D341Med (cell line): Measurements from ENCODE around the gene SH3PXD2A.
"Not testable (repeated sequence)": the region's sequence is repeated elsewhere in the genome, so short reads cannot be mapped to it uniquely, and the experiment has no call there.

Source experiments
- DNase-seq: peaks from one replicate; pipeline ENCODE4 v3.0.0; 2012; ENCODE audit warnings: low spot score

Gene SH3PXD2A

GRCh38 chr10:103832806-103833205, 22.6 kb downstream of the SH3PXD2A start:
- no peak for DNase-seq

- no peak for DNase-seq
Observed at GRCh38 chr10:103829838-103830465, 25.4 kb downstream of the SH3PXD2A start.

GRCh38 chr10:103829278-103829677, 26.1 kb downstream of the SH3PXD2A start:
- DNase-seq = no peak

GRCh38 chr10:103828587-103829197, 26.7 kb downstream of the SH3PXD2A start:
- DNase-seq = no peak

GRCh38 chr10:103828107-103828506, 27.3 kb downstream of the SH3PXD2A start:
- no peak for DNase-seq

- DNase-seq = no peak
Observed at GRCh38 chr10:103826885-103827284, 28.5 kb downstream of the SH3PXD2A start.

GRCh38 chr10:103824281-103824680, 31.1 kb downstream of the SH3PXD2A start:
- DNase-seq = no peak

- no peak for DNase-seq
Observed at GRCh38 chr10:103823706-103824272, 31.6 kb downstream of the SH3PXD2A start.

GRCh38 chr10:103822800-103823199, 32.6 kb downstream of the SH3PXD2A start:
- no peak for DNase-seq

- DNase-seq = no peak
Observed at GRCh38 chr10:103822107-103822716, 33.2 kb downstream of the SH3PXD2A start.

- no peak for DNase-seq
Observed at GRCh38 chr10:103820101-103821062, 35.0 kb downstream of the SH3PXD2A start.

- DNase-seq = no peak
Observed at GRCh38 chr10:103819493-103819892, 35.9 kb downstream of the SH3PXD2A start.

GRCh38 chr10:103818765-103819374, 36.5 kb downstream of the SH3PXD2A start:
- DNase-seq = no peak

- no peak for DNase-seq
Observed at GRCh38 chr10:103818105-103818504, 37.3 kb downstream of the SH3PXD2A start.

- no peak for DNase-seq
Observed at GRCh38 chr10:103816431-103816830, 38.9 kb downstream of the SH3PXD2A start.

GRCh38 chr10:103814626-103815370, 40.6 kb downstream of the SH3PXD2A start:
- no peak for DNase-seq

- no peak for DNase-seq
Observed at GRCh38 chr10:103814105-103814504, 41.3 kb downstream of the SH3PXD2A start.

- DNase-seq = not testable (repeated sequence)
Observed at GRCh38 chr10:103813312-103813711, 42.1 kb downstream of the SH3PXD2A start.

- DNase-seq = no peak
Observed at GRCh38 chr10:103812432-103812831, 42.9 kb downstream of the SH3PXD2A start.

- DNase-seq = no peak
Observed at GRCh38 chr10:103812004-103812403, 43.4 kb downstream of the SH3PXD2A start.

- no peak for DNase-seq
Observed at GRCh38 chr10:103811463-103811862, 43.9 kb downstream of the SH3PXD2A start.
